Stomach smooth muscle (tissue), 2 donors: ENCODE data around the gene ARHGEF37.

ENCODE experiments used
- H3K27ac ChIP-seq: one replicate; pipeline ENCODE4 v1.7.0; 2013; ENCODE audit warnings: mild to moderate bottlenecking, low read length, inconsistent platforms
- H3K27me3 ChIP-seq, 2 donors: one replicate each; pipeline ENCODE4 v1.7.0; 2013; ENCODE audit warnings: low read length in 2 of 2; ENCODE audit not compliant: insufficient read depth in 2 of 2, control insufficient read depth in 1 of 2
- H3K36me3 ChIP-seq, 2 donors: one replicate each; pipeline ENCODE4 v1.7.0; 2013; ENCODE audit warnings: low read length in 2 of 2; ENCODE audit not compliant: control insufficient read depth in 2 of 2, insufficient read depth in 2 of 2
- H3K4me1 ChIP-seq: one replicate; pipeline ENCODE4 v1.7.0; 2013; ENCODE audit warnings: low read length; ENCODE audit not compliant: control insufficient read depth, insufficient read depth
- H3K4me3 ChIP-seq, 2 donors: one replicate each; pipeline ENCODE4 v1.7.0; 2013; ENCODE audit warnings: low read length in 2 of 2
- H3K9ac ChIP-seq, 2 donors: one replicate each; pipeline ENCODE4 v1.7.0; 2013; ENCODE audit warnings: low read length in 2 of 2, mild to moderate bottlenecking in 1 of 2
- H3K9me3 ChIP-seq, 2 donors: one replicate each; pipeline ENCODE4 v1.7.0; 2013; ENCODE audit warnings: low read length in 2 of 2; ENCODE audit not compliant: control insufficient read depth in 2 of 2
- donor health status: healthy.
- donor health status: Pancreatic carcinoma.

Gene ARHGEF37

GRCh38 chr5:149675610-149676201 is 94.4 kb downstream of the ARHGEF37 start:
- H3K9ac ChIP-seq: no peak overlapping the region
- H3K4me3 ChIP-seq: no peak overlapping the region
- H3K27ac ChIP-seq: no peak overlapping the region
- peaks cover 3% of the 10 kb centered on the region for H3K4me1 ChIP-seq
- no peaks in the 10 kb centered on the region for H3K27me3 ChIP-seq
- no peaks in the 10 kb centered on the region for H3K9me3 ChIP-seq
- H3K36me3 ChIP-seq: no peaks in the 10 kb centered on the region

DNA sequence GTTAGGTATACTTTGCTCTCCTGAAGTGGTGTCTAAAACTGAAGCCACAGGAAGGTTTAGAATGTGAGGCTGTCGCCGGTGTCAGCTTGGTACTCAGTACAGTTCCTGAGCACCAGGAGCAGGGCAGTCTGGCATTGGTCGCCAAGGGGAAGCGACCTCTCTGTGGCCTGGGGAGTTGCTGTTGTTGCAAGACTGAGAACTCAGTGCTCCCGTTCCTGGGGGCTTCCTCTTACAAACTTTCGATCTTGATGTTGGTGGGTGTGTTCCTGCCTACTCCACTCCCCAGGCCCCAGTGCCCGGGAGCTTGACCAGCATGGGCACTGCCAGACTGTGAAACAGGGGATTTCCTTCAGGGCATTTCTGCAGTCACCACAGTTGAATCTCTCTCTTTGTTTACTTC is 96.4 kb downstream of the ARHGEF37 start:
- Histone ChIP-seq H3K36me3 (no peaks in the 10 kb centered on the region), H3K4me1 (peaks cover 5% of the 10 kb centered on the region), H3K27ac (no peak overlapping the region), H3K4me3 (no peak overlapping the region), H3K27me3 (peaks cover 0 to 2% of the 10 kb centered on the region in 2 donors), H3K9ac (no peak overlapping the region), H3K9me3 (no peaks in the 10 kb centered on the region)

DNA sequence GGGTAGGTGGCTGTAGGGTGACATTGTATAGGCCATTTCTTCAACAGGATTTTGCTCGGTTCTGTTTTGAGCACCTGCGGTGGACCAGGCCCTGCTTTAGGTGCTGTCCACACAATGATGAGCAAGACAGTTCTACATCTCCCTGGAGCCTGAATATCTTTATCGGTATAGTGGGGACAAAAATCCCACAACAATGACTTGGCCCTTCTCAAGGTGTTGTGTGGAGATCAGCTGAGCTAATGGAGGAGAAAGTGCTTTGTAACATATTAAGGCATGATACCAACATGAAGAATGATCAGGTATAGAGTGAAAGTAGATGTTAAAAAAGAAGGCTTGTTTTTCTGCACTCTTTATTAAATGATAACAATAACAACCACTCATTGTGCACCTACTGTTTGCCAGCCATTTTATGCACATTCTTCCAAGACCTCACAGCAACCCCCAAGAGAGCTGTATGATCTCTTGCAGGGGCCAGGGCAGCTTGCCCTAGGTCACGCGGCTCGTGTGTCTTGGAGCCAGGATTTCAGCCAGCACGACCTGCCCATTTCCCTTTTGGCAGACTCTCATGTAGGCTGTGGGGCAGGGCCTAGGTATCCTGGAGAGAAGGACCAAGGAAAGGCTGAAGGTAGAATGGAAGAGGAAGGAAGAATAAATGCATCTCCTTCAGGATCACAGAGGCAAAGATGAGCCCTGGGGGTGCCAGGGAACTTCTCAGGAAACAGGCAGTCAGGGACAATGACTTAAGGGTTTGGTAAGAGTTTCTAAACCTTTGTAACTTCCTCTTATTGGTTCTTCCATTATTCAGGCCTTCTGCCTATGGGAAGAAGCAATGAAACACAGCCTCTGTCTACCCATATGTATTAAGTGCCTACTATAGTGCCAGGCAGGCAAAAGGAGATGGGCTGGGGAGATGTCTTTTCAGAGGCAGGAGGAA is 98.8 kb downstream of the ARHGEF37 start:
- no peaks in the 10 kb centered on the region for H3K9me3 ChIP-seq
- no peak overlapping the region for H3K9ac ChIP-seq
- no peak overlapping the region for H3K27ac ChIP-seq
- peaks cover 5% of the 10 kb centered on the region for H3K4me1 ChIP-seq
- no peak overlapping the region for H3K4me3 ChIP-seq
- peaks cover 0 to 2% of the 10 kb centered on the region in 2 donors for H3K27me3 ChIP-seq
- H3K36me3 ChIP-seq: no peaks in the 10 kb centered on the region

- Histone ChIP-seq H3K36me3 (no peaks in the 10 kb centered on the region), H3K27me3 (peaks cover 0 to 2% of the 10 kb centered on the region in 2 donors), H3K4me1 (peaks cover 5% of the 10 kb centered on the region), H3K27ac (no peak overlapping the region), H3K4me3 (no peak overlapping the region), H3K9ac (no peak overlapping the region), H3K9me3 (no peaks in the 10 kb centered on the region)
These were observed 99.5 kb downstream of the ARHGEF37 start for GRCh38 chr5:149680810-149681221.

DNA sequence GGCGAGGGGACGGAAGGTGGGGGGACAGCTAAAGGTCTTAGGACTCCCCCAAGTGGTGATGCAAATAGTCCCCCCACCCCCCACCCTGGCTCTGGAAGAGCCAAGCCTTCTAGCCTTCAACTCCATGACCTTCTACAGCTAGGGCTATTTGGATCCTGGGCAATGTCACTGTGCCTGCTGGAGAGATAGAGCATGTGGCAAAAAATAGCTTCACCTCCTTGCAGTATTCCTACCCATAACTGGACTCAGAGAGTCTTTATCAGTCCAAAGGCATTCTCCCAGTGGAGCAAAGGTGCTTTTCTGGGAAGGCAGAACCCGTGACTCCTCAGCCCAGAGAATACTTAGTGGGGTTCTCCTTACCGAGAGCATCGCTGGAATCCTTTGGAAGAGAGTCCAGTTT is 100.0 kb downstream of the ARHGEF37 start:
- Histone ChIP-seq H3K4me1 (peaks cover 5% of the 10 kb centered on the region), H3K36me3 (no peaks in the 10 kb centered on the region), H3K9me3 (no peaks in the 10 kb centered on the region), H3K27ac (no peak overlapping the region), H3K4me3 (no peak overlapping the region), H3K27me3 (peaks cover 0 to 2% of the 10 kb centered on the region in 2 donors), H3K9ac (no peak overlapping the region)

- Histone ChIP-seq H3K4me3 (no peak overlapping the region), H3K9me3 (no peaks in the 10 kb centered on the region), H3K36me3 (no peaks in the 10 kb centered on the region), H3K27me3 (peaks cover 0 to 2% of the 10 kb centered on the region in 2 donors), H3K9ac (no peak overlapping the region), H3K4me1 (peaks cover 5% of the 10 kb centered on the region), H3K27ac (no peak overlapping the region)
These were observed 100.6 kb downstream of the ARHGEF37 start for GRCh38 chr5:149681922-149682321.

GRCh38 chr5:149682532-149683075 is 101.3 kb downstream of the ARHGEF37 start:
- Histone ChIP-seq H3K27me3 (peaks cover 0 to 2% of the 10 kb centered on the region in 2 donors), H3K36me3 (no peaks in the 10 kb centered on the region), H3K4me3 (no peak overlapping the region), H3K27ac (no peak overlapping the region), H3K4me1 (peaks cover 5% of the 10 kb centered on the region), H3K9ac (no peak overlapping the region), H3K9me3 (no peaks in the 10 kb centered on the region)

- no peak overlapping the region for H3K27ac ChIP-seq
- H3K9me3 ChIP-seq: no peaks in the 10 kb centered on the region
- H3K36me3 ChIP-seq: no peaks in the 10 kb centered on the region
- H3K9ac ChIP-seq: no peak overlapping the region
- H3K4me1 ChIP-seq: peaks cover 5% of the 10 kb centered on the region
- no peak overlapping the region for H3K4me3 ChIP-seq
- H3K27me3 ChIP-seq: peaks cover 0 to 2% of the 10 kb centered on the region in 2 donors
These were observed 102.7 kb downstream of the ARHGEF37 start for GRCh38 chr5:149683964-149684363.

DNA sequence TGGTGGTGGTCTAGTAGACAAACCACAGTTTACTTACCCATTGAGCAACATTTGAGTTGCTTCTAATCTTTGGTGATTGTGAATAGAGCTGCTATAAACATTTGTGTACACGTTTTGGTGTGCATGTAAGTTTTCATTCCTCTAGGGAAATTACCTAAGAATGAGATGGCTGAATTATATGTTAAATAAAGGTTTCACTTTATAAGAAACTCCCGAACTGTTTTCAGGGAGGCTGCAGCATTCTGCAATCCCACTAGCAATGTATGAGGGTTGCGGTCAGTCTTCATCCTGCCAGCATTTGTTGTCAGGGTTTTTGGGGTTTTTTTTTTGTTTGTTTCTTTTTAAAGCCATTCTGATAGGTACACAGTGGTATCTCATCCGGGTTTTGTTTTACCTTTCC is 103.1 kb downstream of the ARHGEF37 start:
- Histone ChIP-seq H3K27me3 (peaks cover 0 to 2% of the 10 kb centered on the region in 2 donors), H3K4me1 (peaks cover 5% of the 10 kb centered on the region), H3K36me3 (no peaks in the 10 kb centered on the region), H3K9ac (no peak overlapping the region), H3K27ac (no peak overlapping the region), H3K9me3 (no peaks in the 10 kb centered on the region), H3K4me3 (no peak overlapping the region)
